Measurements from ENCODE around the gene GFOD1.

GRCh38 chr6:13372076-13372475 lies 115.3 kb downstream of the GFOD1 start:
- TF ChIP-seq CTCF (IDR thresholded peaks at IDR 0.05) (no peak), POLR2A (IDR thresholded peaks at IDR 0.05) (no peak), POLR2AphosphoS5 (IDR thresholded peaks at IDR 0.05) (no peak)
